OCI-LY1 (cell line): ENCODE measurements around the gene ORAI1.

Source experiments
- H2AFZ ChIP-seq: fragments of 200-600 bp; sonication (generic), shearing (Covaris generic); 2 replicates; pipeline ENCODE4 v1.6.0; 2014; ENCODE audit warnings: antibody characterized with exemption, mild to moderate bottlenecking, low read length
- H3F3A ChIP-seq: fragments of 200-600 bp; sonication (generic), shearing (Covaris generic); 2 replicates; pipeline ENCODE4 v1.6.0; 2014; ENCODE audit warnings: mild to moderate bottlenecking, antibody characterized with exemption, low read length, moderate library complexity; ENCODE audit not compliant: insufficient read depth
- H3K27ac ChIP-seq: fragments of 200-600 bp; sonication (generic); 2 replicates; pipeline ENCODE4 v1.5.1; 2014; ENCODE audit warnings: low read length, mixed run types, mild to moderate bottlenecking, low read depth; ENCODE audit not compliant: poor library complexity, severe bottlenecking
- H3K27me3 ChIP-seq: fragments of 200-600 bp; sonication (generic); 2 replicates; pipeline ENCODE4 v1.6.0; 2014; ENCODE audit warnings: antibody characterized with exemption, mild to moderate bottlenecking, low read length, moderate library complexity; ENCODE audit not compliant: insufficient read depth
- H3K36me3 ChIP-seq: fragments of 200-600 bp; sonication (generic); 2 replicates; pipeline ENCODE4 v1.6.1; 2014; ENCODE audit warnings: mild to moderate bottlenecking, antibody characterized with exemption, low read length, moderate library complexity, mixed read lengths; ENCODE audit not compliant: insufficient read depth
- H3K4me1 ChIP-seq: fragments of 200-600 bp; sonication (generic); 2 replicates; pipeline ENCODE4 v1.5.1; 2014; ENCODE audit warnings: mild to moderate bottlenecking, low read length, moderate library complexity; ENCODE audit not compliant: insufficient read depth, severe bottlenecking
- H3K4me2 ChIP-seq: fragments of 200-600 bp; sonication (generic), shearing (Covaris generic); 2 replicates; pipeline ENCODE4 v1.6.1; 2014; ENCODE audit warnings: low read length
- H3K4me3 ChIP-seq: fragments of 200-600 bp; sonication (generic); 2 replicates; pipeline ENCODE4 v1.5.1; 2014; ENCODE audit warnings: low read length, low read depth, mild to moderate bottlenecking, mixed read lengths; ENCODE audit not compliant: poor library complexity, severe bottlenecking
- H3K79me2 ChIP-seq: fragments of 200-600 bp; shearing (Covaris generic); 2 replicates; pipeline ENCODE4 v1.6.1; 2016; ENCODE audit warnings: mixed run types, low read length, mixed read lengths; ENCODE audit not compliant: insufficient read depth
- H3K9ac ChIP-seq: fragments of 200-600 bp; sonication (generic), shearing (Covaris generic); 2 replicates; pipeline ENCODE4 v1.6.1; 2014; ENCODE audit warnings: mild to moderate bottlenecking, low read length, mixed read lengths
- H3K9me2 ChIP-seq: fragments of 200-600 bp; sonication (generic), shearing (Covaris generic); 2 replicates; pipeline ENCODE4 v1.6.1; 2014; ENCODE audit warnings: low read depth, mild to moderate bottlenecking, low read length, mixed read lengths
- H3K9me3 ChIP-seq: fragments of 200-600 bp; shearing (Covaris generic); 2 replicates; pipeline ENCODE4 v1.6.1; 2014; ENCODE audit warnings: low read length, mixed read lengths
- H4K20me1 ChIP-seq: fragments of 200-600 bp; sonication (generic), shearing (Covaris generic); 2 replicates; pipeline ENCODE4 v1.6.0; 2016; ENCODE audit warnings: mild to moderate bottlenecking, low read length; ENCODE audit not compliant: insufficient read depth
- CTCF ChIP-seq: fragments of 200-600 bp; sonication (generic), shearing (Covaris generic); IDR thresholded peaks from 2 replicates; pipeline ENCODE4 v1.5.1; 2017; ENCODE audit warnings: mild to moderate bottlenecking, antibody characterized with exemption, low read length, moderate library complexity, mixed read lengths
- EZH2 ChIP-seq: fragments of 200-600 bp; sonication (generic), shearing (Covaris generic); IDR thresholded peaks from 2 replicates; pipeline ENCODE4 v1.8.0; 2017; ENCODE audit warnings: borderline replicate concordance, mixed run types, mild to moderate bottlenecking, antibody characterized with exemption, low read length, moderate library complexity, mixed read lengths

Gene ORAI1

GRCh38 chr12:121637231-121637914 is 11.0 kb downstream of the ORAI1 start:
- H2AFZ ChIP-seq = 0 out of 2 replicates have a peak overlapping the region, but pooled peaks have one; percentile 51
- H4K20me1 ChIP-seq = no peaks in the 10 kb centered on the region
- peak overlapping the region; percentile 59 for H3K4me2 ChIP-seq
- H3K4me3 ChIP-seq = peak overlapping the region; percentile 15
- TF ChIP-seq CTCF (no peak), EZH2 (no peak)
- no peaks in the 10 kb centered on the region for H3K27me3 ChIP-seq
- peaks cover 4% of the 10 kb centered on the region; the same call in 1 of the 2 replicates for H3K79me2 ChIP-seq
- peaks cover 7% of the 10 kb centered on the region for H3K36me3 ChIP-seq
- no peaks in the 10 kb centered on the region for H3K9me2 ChIP-seq
- H3K9ac ChIP-seq = peak overlapping the region; percentile 53
- H3K27ac ChIP-seq = peak overlapping the region; percentile 68
- H3F3A ChIP-seq = no peaks in the 10 kb centered on the region
- H3K9me3 ChIP-seq = no peaks in the 10 kb centered on the region
- H3K4me1 ChIP-seq = peaks cover 34% of the 10 kb centered on the region

GRCh38 chr12:121638298-121639202 is 12.2 kb downstream of the ORAI1 start:
- Histone ChIP-seq H3F3A (no peaks in the 10 kb centered on the region), H3K9me3 (no peaks in the 10 kb centered on the region), H2AFZ (no peak overlapping the region), H3K4me2 (no peak overlapping the region), H3K27me3 (no peaks in the 10 kb centered on the region), H3K79me2 (peaks cover 4% of the 10 kb centered on the region; the same call in 1 of the 2 replicates), H4K20me1 (no peaks in the 10 kb centered on the region), H3K36me3 (peaks cover 7% of the 10 kb centered on the region), H3K4me3 (no peak overlapping the region), H3K4me1 (peaks cover 23% of the 10 kb centered on the region), H3K9me2 (no peaks in the 10 kb centered on the region), H3K27ac (peak overlapping the region; percentile 68), H3K9ac (no peak overlapping the region)
- no peak for TF ChIP-seq CTCF
- TF ChIP-seq EZH2 = no peak

GRCh38 chr12:121641343-121641630 is 15.0 kb downstream of the ORAI1 start:
- H3K36me3 ChIP-seq = peaks cover 7% of the 10 kb centered on the region
- no peak overlapping the region for H3K4me3 ChIP-seq
- H3K79me2 ChIP-seq = peaks cover 4% of the 10 kb centered on the region; the same call in 1 of the 2 replicates
- H2AFZ ChIP-seq = no peak overlapping the region
- H3K4me2 ChIP-seq = no peak overlapping the region
- H3F3A ChIP-seq = no peaks in the 10 kb centered on the region
- no peaks in the 10 kb centered on the region for H3K9me3 ChIP-seq
- H4K20me1 ChIP-seq = no peaks in the 10 kb centered on the region
- H3K27ac ChIP-seq = no peak overlapping the region
- no peak overlapping the region for H3K9ac ChIP-seq
- H3K27me3 ChIP-seq = no peaks in the 10 kb centered on the region
- TF ChIP-seq EZH2 = no peak
- H3K4me1 ChIP-seq = peaks cover 16% of the 10 kb centered on the region
- no peaks in the 10 kb centered on the region for H3K9me2 ChIP-seq
